NCI-H1092 (cell line): ENCODE results near the gene CCNE1.
"Not testable (repeated sequence)": the region's sequence is repeated elsewhere in the genome, so short reads cannot be mapped to it uniquely, and the experiment has no call there.

Source experiments
- DNase-seq: peaks from one replicate; lab custom pipeline; 2025; lab: John Stamatoyannopoulos, UW

Gene CCNE1

GRCh38 chr19:29815231-29815630 is 3.4 kb downstream of the CCNE1 start:
- no peak for DNase-seq

- no peak for DNase-seq
Measured at GRCh38 chr19:29817316-29817715, 5.5 kb downstream of the CCNE1 start.

GRCh38 chr19:29819300-29819699 is 7.5 kb downstream of the CCNE1 start:
- DNase-seq: no peak

GRCh38 chr19:29819986-29820385 is 8.2 kb downstream of the CCNE1 start:
- no peak for DNase-seq

GRCh38 chr19:29823581-29824330 is 12.0 kb downstream of the CCNE1 start:
- DNase-seq: no peak

GRCh38 chr19:29825263-29825662 is 13.5 kb downstream of the CCNE1 start:
- not testable (repeated sequence) for DNase-seq

- no peak for DNase-seq
Measured at GRCh38 chr19:29831041-29831548, 19.3 kb downstream of the CCNE1 start.

- DNase-seq: no peak
Measured at GRCh38 chr19:29831686-29832085, 19.9 kb downstream of the CCNE1 start.

- no peak for DNase-seq
Measured at GRCh38 chr19:29832801-29833200, 21.0 kb downstream of the CCNE1 start.

GRCh38 chr19:29833614-29834261 is 21.9 kb downstream of the CCNE1 start:
- no peak for DNase-seq

GRCh38 chr19:29834991-29835846 is 23.4 kb downstream of the CCNE1 start:
- DNase-seq: no peak

- DNase-seq: no peak
Measured at GRCh38 chr19:29836409-29836825, 24.6 kb downstream of the CCNE1 start.

- no peak for DNase-seq
Measured at GRCh38 chr19:29837448-29837981, 25.7 kb downstream of the CCNE1 start.

GRCh38 chr19:29837996-29838395 is 26.2 kb downstream of the CCNE1 start:
- DNase-seq: no peak

- DNase-seq: no peak
Measured at GRCh38 chr19:29840066-29840950, 28.5 kb downstream of the CCNE1 start.

- no peak for DNase-seq
Measured at GRCh38 chr19:29841209-29841558, 29.4 kb downstream of the CCNE1 start.

GRCh38 chr19:29841559-29842367 is 30.0 kb downstream of the CCNE1 start:
- DNase-seq: no peak

- no peak for DNase-seq
Measured at GRCh38 chr19:29842471-29843179, 30.8 kb downstream of the CCNE1 start.

GRCh38 chr19:29843180-29844051 is 31.6 kb downstream of the CCNE1 start:
- no peak for DNase-seq
